T-cell (primary cell): ENCODE data around the gene OSBPL6. TPM values are rescaled to one million over a fixed set of nuclear protein-coding genes. Genes with fewer than 3 reads are reported as not detected.

Experiments
- ATAC-seq, 4 experiments: fragments of 200-7000 bp in 3 of 4; fragments of 150-1000 bp in 1 of 4; cut with Tn5 transposase; replicated peaks in 1 of 4; 1 replicate in 3 of 4; 2 replicates in 1 of 4; pipeline ENCODE4 v1.10.0; 2021; ENCODE audit warnings: moderate library complexity in 3 of 4, mild to moderate bottlenecking in 2 of 4, moderate number of reproducible peaks in 1 of 4
- CTCF ChIA-PET, 2 donors: fragments of 300-600 bp; sonication (Branson Sonifier 250); formaldehyde crosslinking; loops; one replicate each; lab custom pipeline; 2022; ENCODE audit warnings: antibody characterized with exemption in 2 of 2; lab: Charles Lee
- POLR2A ChIA-PET, 2 donors: fragments of 300-600 bp; sonication (Branson Sonifier 250); formaldehyde crosslinking; loops; one replicate each; lab custom pipeline; 2022; ENCODE audit warnings: antibody characterized with exemption in 2 of 2; lab: Charles Lee
- DNase-seq, 35 experiments: peaks; one replicate each; pipeline versions ENCODE4 v3.0.0 to v3.0.0-alpha.2; 2013 to 2023
- H3K27ac ChIP-seq: one replicate; pipeline ENCODE4 v1.5.1; 2013; ENCODE audit warnings: low read length
- H3K27me3 ChIP-seq, 2 experiments: replicated peaks in 1 of 2; 1 replicate in 1 of 2; 2 replicates in 1 of 2; pipeline versions ENCODE4 v1.6.1 to v1.7.0; 2013; ENCODE audit warnings: low read length in 1 of 2, mixed read lengths in 1 of 2; ENCODE audit not compliant: control insufficient read depth in 2 of 2, insufficient read depth in 2 of 2; ENCODE audit errors: extremely low read depth in 1 of 2
- H3K36me3 ChIP-seq, 2 donors: 1 replicate in 1 of 2; 2 replicates in 1 of 2; pipeline versions ENCODE4 v1.6.1 to v1.7.0; 2013; ENCODE audit warnings: low read length in 1 of 2; ENCODE audit not compliant: control insufficient read depth in 2 of 2, insufficient read depth in 1 of 2; ENCODE audit errors: extremely low read depth in 1 of 2
- H3K4me1 ChIP-seq, 2 experiments: 1 replicate in 1 of 2; 2 replicates in 1 of 2; pipeline versions ENCODE4 v1.6.1 to v1.7.0; 2013; ENCODE audit warnings: low read length in 2 of 2, mixed read lengths in 1 of 2; ENCODE audit not compliant: insufficient read depth in 2 of 2, control insufficient read depth in 1 of 2; ENCODE audit errors: extremely low read depth in 1 of 2
- H3K4me3 ChIP-seq, 2 donors: 1 replicate in 1 of 2; 2 replicates in 1 of 2; pipeline versions ENCODE4 v1.5.1 to v1.7.0; 2013; ENCODE audit warnings: mild to moderate bottlenecking in 2 of 2, low read length in 1 of 2, moderate library complexity in 1 of 2; ENCODE audit not compliant: control insufficient read depth in 1 of 2; ENCODE audit errors: extremely low read depth in 1 of 2
- H3K9me3 ChIP-seq: 2 replicates; pipeline ENCODE4 v1.7.0; 2013
- H3K27ac Mint-ChIP-seq, 2 donors: one replicate each; pipeline ENCODE4 v1.8.0; 2020 to 2021; ENCODE audit warnings: mild to moderate bottlenecking in 2 of 2, mixed read lengths in 2 of 2
- H3K27me3 Mint-ChIP-seq, 2 donors: one replicate each; pipeline ENCODE4 v1.8.0; 2021 to 2022; ENCODE audit warnings: mixed read lengths in 2 of 2
- H3K36me3 Mint-ChIP-seq: one replicate; pipeline ENCODE4 v1.8.0; 2021; ENCODE audit warnings: mixed read lengths
- H3K4me1 Mint-ChIP-seq, 3 donors: one replicate each; pipeline ENCODE4 v1.8.0; 2020 to 2022; ENCODE audit warnings: mixed read lengths in 3 of 3, mild to moderate bottlenecking in 1 of 3
- H3K4me3 Mint-ChIP-seq, 3 donors: one replicate each; pipeline ENCODE4 v1.8.0; 2020 to 2022; ENCODE audit warnings: mild to moderate bottlenecking in 3 of 3, mixed read lengths in 3 of 3, moderate library complexity in 3 of 3
- H3K9me3 Mint-ChIP-seq, 3 donors: one replicate each; pipeline ENCODE4 v1.8.0; 2020 to 2022; ENCODE audit warnings: mixed read lengths in 3 of 3
- whole genome bisulfite sequencing: methylation state at CpG from one replicate; pipeline ENCODE4 v1.1.5; 2013; ENCODE audit warnings: missing lambda C conversion rate; ENCODE audit not compliant: insufficient coverage; 5-methylcytosine and 5-hydroxymethylcytosine counted together
- total RNA-seq, 35 experiments: library from RNA in 6 of 35; stranded (reverse) in 6 of 35; fragments of 120-200 nt in 1 of 35; gene quantifications; one replicate each; pipeline versions ENCODE4 v1.2.1 to v1.2.4 and lab custom pipeline; 2013 to 2026

Gene OSBPL6
- total RNA-seq, 5 donors from 2014 or later (not counting 1 experiment from before 2014, with no cell fraction given), result 0.08 to 0.41 (median 0.26) TPM

DNA sequence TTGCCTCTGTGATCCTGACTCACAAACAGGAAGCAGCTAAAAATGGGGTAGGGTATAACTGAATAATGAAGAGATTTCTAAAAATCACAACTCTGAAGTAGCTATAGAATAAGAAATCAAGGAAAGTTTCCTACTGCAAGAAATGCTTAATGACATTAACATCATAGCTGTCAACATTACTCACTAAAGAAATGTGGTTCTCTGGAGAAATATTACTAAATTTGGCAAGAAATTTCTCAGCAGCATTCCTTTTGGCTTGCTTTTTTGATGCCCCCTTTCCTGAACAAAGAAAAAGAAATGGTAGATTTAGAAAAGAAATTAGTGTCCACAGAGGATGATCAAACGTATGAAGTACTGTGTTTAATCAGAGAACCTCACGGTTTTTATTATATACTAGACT is 247.1 kb downstream of the OSBPL6 start:
- H3K36me3 ChIP-seq, result peaks cover 4 to 52% of the 10 kb centered on the region in 2 donors
- ChIA-PET POLR2A (interaction anchor here (0.6 kb wide), 5 partner anchors 8 to 119 kb away, joined by 3 to 9 read pairs (median 4); no protein-coding TSS in a partner anchor), CTCF (interaction anchor here (0.6 to 1.1 kb wide), 3 partner anchors 26 to 44 kb away, joined by 3 to 5 read pairs (median 3); no protein-coding TSS in a partner anchor)

DNA sequence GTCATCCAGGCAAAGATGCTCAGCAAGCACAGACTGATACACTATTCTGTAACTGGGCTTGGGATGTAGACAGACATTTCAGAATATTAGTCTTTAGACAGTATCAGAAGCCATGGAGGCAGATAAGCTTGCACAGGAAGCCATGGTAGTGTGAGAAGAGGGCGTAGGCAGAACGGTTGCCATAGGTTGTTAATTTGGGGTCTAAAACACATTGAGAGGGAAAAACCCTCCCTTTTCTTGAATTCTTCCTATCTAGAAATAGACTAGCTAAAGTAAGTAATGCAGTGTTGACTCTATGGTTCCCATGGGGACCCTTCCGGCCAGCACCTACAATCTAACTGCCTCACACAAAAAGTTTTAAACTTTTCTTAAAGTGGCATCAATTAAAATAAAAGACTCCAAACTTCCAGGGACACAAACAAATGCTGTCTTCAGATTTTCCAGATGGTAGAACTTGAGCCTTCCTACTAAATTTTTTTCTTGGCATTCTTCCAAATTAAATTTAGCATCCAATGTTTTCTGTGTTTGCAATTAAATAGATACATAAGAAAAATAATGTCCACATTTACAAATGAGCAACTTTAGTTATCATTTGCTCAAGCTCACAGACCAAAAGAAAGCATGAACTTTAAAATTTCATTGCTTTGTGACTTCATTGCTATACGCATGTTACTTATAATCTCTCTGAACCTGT is 254.8 kb downstream of the OSBPL6 start:
- Mint-ChIP-seq H3K27ac (peak overlapping the region; percentile 12 to 91), H3K4me3 (peak overlapping the region; percentile 13 to 88 (median 86)), H3K27me3 (no peaks in the 10 kb centered on the region), H3K36me3 (peaks cover 27% of the 10 kb centered on the region), H3K9me3 (no peaks in the 10 kb centered on the region), H3K4me1 (peaks cover 31 to 43% (median 37%) of the 10 kb centered on the region in 3 donors)
- ChIA-PET POLR2A (interaction anchor here (0.5 to 1.1 kb wide), 6 partner anchors 8 to 67 kb away, joined by 3 to 9 read pairs (median 4); no protein-coding TSS in a partner anchor), CTCF (interaction anchor here in 1 of 2 donors (1.0 kb wide), 1 partner anchor 74 kb away, joined by 4 read pairs; no protein-coding TSS in a partner anchor)
- Histone ChIP-seq H3K36me3 (peaks cover 0 to 35% of the 10 kb centered on the region in 2 donors), H3K9me3 (no peaks in the 10 kb centered on the region), H3K4me3 (no peak overlapping the region), H3K4me1 (peaks cover 10 to 27% of the 10 kb centered on the region in 2 experiments), H3K27ac (peak overlapping the region; percentile 91), H3K27me3 (no peaks in the 10 kb centered on the region)
- no CpG with 5 or more reads among the region's 4 CpGs for WGBS
- ATAC-seq, result no peak
- peak in 1 of 35 experiments; percentile 13 for DNase-seq

More for the DNA sequence above, 247.1 kb downstream of the OSBPL6 start:
- Mint-ChIP-seq H3K9me3 (no peaks in the 10 kb centered on the region), H3K27me3 (no peaks in the 10 kb centered on the region), H3K27ac (no peak overlapping the region), H3K4me1 (peaks cover 9 to 22% (median 10%) of the 10 kb centered on the region in 3 donors), H3K4me3 (no peak overlapping the region), H3K36me3 (peaks cover 54% of the 10 kb centered on the region)
- no peaks in the 10 kb centered on the region for H3K4me1 ChIP-seq
- ATAC-seq, result no peak
- H3K4me3 ChIP-seq, result no peak overlapping the region
- no peak for DNase-seq
- no peaks in the 10 kb centered on the region for H3K9me3 ChIP-seq
- no peaks in the 10 kb centered on the region for H3K27me3 ChIP-seq
- no peak overlapping the region for H3K27ac ChIP-seq
- WGBS, result no CpG with 5 or more reads among the region's 2 CpGs

DNA sequence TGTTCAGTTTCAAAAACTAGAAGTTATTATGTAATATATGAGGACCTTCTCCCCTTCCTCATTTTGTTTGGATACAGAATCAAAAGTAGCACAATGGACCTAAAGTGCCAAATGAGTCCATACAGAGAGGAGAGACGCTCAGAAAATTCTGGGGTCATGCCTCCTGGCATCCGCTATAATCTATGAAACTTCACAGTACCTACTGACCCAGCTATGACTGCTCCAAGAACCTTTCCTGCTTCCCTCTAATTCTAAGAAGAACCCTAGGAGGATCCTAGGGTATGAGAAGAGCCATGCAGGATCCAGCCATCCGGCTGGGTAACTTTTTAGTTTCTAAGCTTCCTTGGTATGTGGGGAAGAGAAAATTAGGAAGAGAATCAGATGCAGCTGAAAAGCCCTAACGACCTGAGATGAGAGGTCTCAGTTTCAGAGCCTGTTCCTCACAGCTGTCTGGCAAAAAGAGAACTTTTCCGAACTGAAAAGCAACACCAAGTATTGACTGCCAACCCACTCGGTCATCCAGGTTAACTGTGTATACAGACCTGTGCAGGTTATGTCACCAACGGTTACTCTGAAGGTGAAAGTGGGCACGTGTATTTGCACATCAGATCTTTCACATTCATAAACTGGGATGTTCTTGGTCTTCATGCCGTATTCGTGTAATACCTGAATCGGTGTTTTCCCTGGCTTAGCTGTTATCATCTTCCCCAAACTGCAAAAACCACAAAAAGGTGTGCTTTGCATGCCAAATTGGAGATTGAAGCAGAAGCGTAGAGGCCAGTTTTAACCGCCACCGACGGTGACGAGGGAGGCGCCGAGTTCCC is 255.6 kb downstream of the OSBPL6 start:
- H3K36me3 Mint-ChIP-seq, result peaks cover 21% of the 10 kb centered on the region
- no peaks in the 10 kb centered on the region for H3K27me3 Mint-ChIP-seq
- peak overlapping the region; percentile 80 to 95 for H3K4me3 ChIP-seq
- H3K4me1 ChIP-seq, result peaks cover 10 to 27% of the 10 kb centered on the region in 2 experiments
- ChIA-PET POLR2A (interaction anchor here (0.5 to 1.2 kb wide), 8 partner anchors 8 to 66 kb away, joined by 3 to 13 read pairs (median 4); no protein-coding TSS in a partner anchor), CTCF (interaction anchor here in 1 of 2 donors (0.6 to 1.8 kb wide), 3 partner anchors 35 to 73 kb away, joined by 3 to 13 read pairs (median 4); no protein-coding TSS in a partner anchor)
- H3K9me3 ChIP-seq, result no peaks in the 10 kb centered on the region
- H3K36me3 ChIP-seq, result peaks cover 0 to 30% of the 10 kb centered on the region in 2 donors
- 6% methylated on average over 13 of the region's 18 CpGs for WGBS
- H3K4me1 Mint-ChIP-seq, result peaks cover 28 to 37% (median 37%) of the 10 kb centered on the region in 3 donors
- peak overlapping the region; percentile 91 for H3K27ac ChIP-seq
- no peaks in the 10 kb centered on the region for H3K27me3 ChIP-seq
- H3K9me3 Mint-ChIP-seq, result no peaks in the 10 kb centered on the region
- peak overlapping the region; percentile 86 to 88 (median 87) for H3K4me3 Mint-ChIP-seq
- DNase-seq, result peak in 2 of 35 experiments; percentile 3 to 84
- peak overlapping the region; percentile 86 to 91 for H3K27ac Mint-ChIP-seq
- ATAC-seq, result no peak

DNA sequence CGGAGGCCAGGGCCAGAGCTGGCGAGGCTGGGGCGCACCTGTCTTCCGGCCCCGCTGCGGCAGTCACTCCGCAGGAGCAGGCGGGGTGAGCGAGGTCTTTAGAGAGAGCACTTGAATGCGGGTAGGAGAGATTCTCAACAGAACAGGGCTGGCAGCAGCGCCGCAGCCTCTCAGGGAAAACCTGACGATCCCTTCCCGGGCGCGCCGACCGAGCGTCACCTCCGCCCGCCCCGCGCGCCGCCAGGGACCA is 256.1 kb downstream of the OSBPL6 start:
- Histone ChIP-seq H3K27ac (peak overlapping the region; percentile 91), H3K27me3 (no peaks in the 10 kb centered on the region), H3K36me3 (peaks cover 0 to 24% of the 10 kb centered on the region in 2 donors), H3K4me1 (peaks cover 10 to 27% of the 10 kb centered on the region in 2 experiments), H3K9me3 (no peaks in the 10 kb centered on the region), H3K4me3 (peak overlapping the region; percentile 80 to 95)
- H3K4me1 Mint-ChIP-seq, result peaks cover 25 to 33% (median 32%) of the 10 kb centered on the region in 3 donors
- ChIA-PET CTCF (interaction anchor here in 1 of 2 donors (0.6 to 1.8 kb wide), 5 partner anchors 28 to 72 kb away, joined by 3 to 13 read pairs (median 3); partner anchors contain the start of gene FKBP7), POLR2A (interaction anchor here in 1 of 2 donors (0.9 to 1.2 kb wide), 6 partner anchors 9 to 36 kb away, joined by 3 to 13 read pairs (median 4); no protein-coding TSS in a partner anchor)
- no peaks in the 10 kb centered on the region for H3K27me3 Mint-ChIP-seq
- no peaks in the 10 kb centered on the region for H3K9me3 Mint-ChIP-seq
- H3K27ac Mint-ChIP-seq, result peak overlapping the region; percentile 86 to 91
- peak overlapping the region; percentile 86 to 88 (median 87) for H3K4me3 Mint-ChIP-seq
- under 1% methylated on average over 25 of the region's 25 CpGs for WGBS
- peak in 31 of 35 experiments; percentile 60 to 91 (median 74) for DNase-seq
- peaks cover 15% of the 10 kb centered on the region for H3K36me3 Mint-ChIP-seq
- ATAC-seq, result peak; percentile 54 to 64 (median 64)

DNA sequence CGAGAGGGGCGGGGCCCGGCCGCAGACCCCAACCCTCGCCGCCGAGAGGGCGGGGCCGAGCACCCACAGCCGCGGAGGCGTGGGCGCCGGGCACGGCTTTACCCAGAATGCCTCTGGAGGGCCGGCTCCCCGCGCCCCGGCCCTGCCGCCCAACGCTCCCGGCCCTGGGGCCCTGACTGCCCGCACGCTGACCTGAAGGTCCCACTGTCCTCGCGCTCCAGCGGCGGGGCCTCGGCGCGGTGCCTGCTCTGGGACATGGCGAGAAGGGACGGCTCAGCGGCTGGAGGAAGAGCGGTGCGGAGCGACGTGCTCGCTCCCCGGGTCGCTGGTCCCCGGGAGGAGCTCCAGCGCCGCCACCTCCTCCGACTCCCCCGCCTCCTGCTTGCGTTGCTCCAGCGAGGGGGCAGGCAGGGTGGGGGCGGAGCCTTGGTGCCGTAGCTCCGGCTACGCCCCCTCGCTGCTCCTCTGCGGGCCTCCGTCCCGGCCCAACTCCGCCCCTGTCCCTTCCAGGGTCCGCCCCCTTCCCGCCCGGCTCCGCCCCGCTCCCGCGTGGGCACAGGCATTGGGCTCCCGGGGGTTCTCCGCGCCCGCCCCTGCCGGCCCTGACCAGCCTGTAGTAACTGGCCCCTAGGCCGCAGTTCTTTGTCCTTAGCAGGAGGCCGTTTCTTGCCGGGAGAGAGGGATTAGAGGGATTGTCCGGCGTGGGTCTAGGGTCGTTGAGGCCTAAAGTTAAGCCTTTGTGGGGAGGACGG is 256.6 kb downstream of the OSBPL6 start, which contains the start of the genes PJVK and PRKRA:
PJVK (plus strand) TSS at position 605 of the 752 bp plus-strand sequence. CDS start 2,032 bp downstream, outside the sequence.
PRKRA (minus strand) TSS at position 402 of the 752 bp plus-strand sequence; CDS start at position 257, 145 bp downstream.
- Mint-ChIP-seq H3K4me3 (peak within 1 kb of the TSS; percentile 86 to 88 (median 87)), H3K27ac (peak within 1 kb of the TSS; percentile 86 to 91), H3K4me1 (peaks cover 25 to 33% (median 32%) of the 10 kb centered on the region in 3 donors), H3K36me3 (peaks cover 13% of the 10 kb centered on the region), H3K9me3 (no peaks in the 10 kb centered on the region), H3K27me3 (no peaks in the 10 kb centered on the region)
- DNase-seq (peak; percentile 88 to 97 (median 92)), ATAC-seq (peak; percentile 84 to 95 (median 90))
- peaks cover 10 to 27% of the 10 kb centered on the region in 2 experiments for H3K4me1 ChIP-seq
- peak within 1 kb of the TSS; percentile 91 for H3K27ac ChIP-seq
- H3K9me3 ChIP-seq, result no peaks in the 10 kb centered on the region
- ChIA-PET POLR2A (interaction anchor here (0.6 to 1.2 kb wide), 8 partner anchors 14 to 37 kb away, joined by 3 to 13 read pairs (median 3); no protein-coding TSS in a partner anchor), CTCF (interaction anchor here (0.5 to 1.8 kb wide), 6 partner anchors 28 to 260 kb away, joined by 3 to 13 read pairs (median 6); partner anchors contain the start of gene FKBP7 (in 1 of the 2))
- under 1% methylated on average over 71 of the region's 76 CpGs for WGBS
- H3K4me3 ChIP-seq, result peak within 1 kb of the TSS; percentile 80 to 95
- no peaks in the 10 kb centered on the region for H3K27me3 ChIP-seq
- H3K36me3 ChIP-seq, result peaks cover 0 to 21% of the 10 kb centered on the region in 2 donors
